ENCODE results near the gene KRT16. TPM values are rescaled to one million over a fixed set of nuclear protein-coding genes. Genes with fewer than 3 reads are reported as not detected.

KRT16 gene
- polyA plus RNA-seq, 1 donor (not counting 4 experiments of a cell fraction or from before 2014, with no cell fraction given), result 1,851 TPM

- Histone ChIP-seq H2AFZ (ENCODE audit: control insufficient read depth, low read length) (no peak overlapping the region), H3K27me3 (ENCODE audit: control insufficient read depth, extremely low read depth, insufficient read depth, low read length) (no peaks in the 10 kb centered on the region), H3K9me3 (ENCODE audit: control insufficient read depth, low read depth, low read length) (no peaks in the 10 kb centered on the region), H4K20me1 (ENCODE audit: control insufficient read depth, extremely low read depth, insufficient read depth, low read length) (no peaks in the 10 kb centered on the region), H3K9me1 (ENCODE audit: control insufficient read depth, extremely low read depth, insufficient read depth, low read length) (peaks cover 2% of the 10 kb centered on the region), H3K79me2 (ENCODE audit: control insufficient read depth, insufficient read depth, low read length) (no peaks in the 10 kb centered on the region), H3K4me2 (ENCODE audit: control insufficient read depth, extremely low read depth, insufficient read depth, low read depth, low read length) (no peak overlapping the region), H3K4me3 (ENCODE audit: control insufficient read depth in 2 of 3, extremely low read depth in 1 of 3, insufficient read depth in 2 of 3, low read depth in 1 of 3, low read length in 3 of 3) (no peak overlapping the region), H3K4me1 (ENCODE audit: control insufficient read depth, extremely low read depth, insufficient read depth, low read length) (peaks cover 89% of the 10 kb centered on the region), H3K9ac (ENCODE audit: control insufficient read depth, extremely low read depth, insufficient read depth, low read length) (peak overlapping the region; percentile 97), H3K36me3 (ENCODE audit: control insufficient read depth in 2 of 2, extremely low read depth in 1 of 2, insufficient read depth in 2 of 2, low read length in 2 of 2) (no peaks in the 10 kb centered on the region), H3K27ac (ENCODE audit: control insufficient read depth, insufficient read depth, low read length) (peak overlapping the region; percentile 100)
- peak; percentile 53 for FAIRE-seq
- TF ChIP-seq EZH2 (IDR thresholded peaks at IDR 0.05; ENCODE audit: low read length) (no peak), CTCF (optimal IDR thresholded peaks at IDR 0.05 in 1 of 3, IDR thresholded peaks at IDR 0.05 in 1 of 3, conservative IDR thresholded peaks at IDR 0.05 in 1 of 3; ENCODE audit: extremely low read depth in 1 of 3, insufficient read depth in 2 of 3, low read length in 3 of 3) (no peak)
- dilution Hi-C loops (cut with MboI; ENCODE audit: extremely low pct_ligation_motif_present, low sequenced_read_pairs), result no loop called here
- no peak for DNase-seq (ENCODE audit: low read depth, low spot score)
Measured at GRCh38 chr17:41659427-41660212, 47.1 kb upstream of the KRT16 start.

- dilution Hi-C loops (cut with MboI; ENCODE audit: extremely low pct_ligation_motif_present, low sequenced_read_pairs), result no loop called here
- H3K9me3 ChIP-seq (ENCODE audit: control insufficient read depth, low read depth, low read length), result no peaks in the 10 kb centered on the region
- peaks cover 2% of the 10 kb centered on the region for H3K9me1 ChIP-seq (ENCODE audit: control insufficient read depth, extremely low read depth, insufficient read depth, low read length)
- H3K27me3 ChIP-seq (ENCODE audit: control insufficient read depth, extremely low read depth, insufficient read depth, low read length), result no peaks in the 10 kb centered on the region
- peaks cover 88% of the 10 kb centered on the region for H3K4me1 ChIP-seq (ENCODE audit: control insufficient read depth, extremely low read depth, insufficient read depth, low read length)
- no peak for FAIRE-seq
- H3K4me3 ChIP-seq (ENCODE audit: control insufficient read depth in 2 of 3, extremely low read depth in 1 of 3, insufficient read depth in 2 of 3, low read depth in 1 of 3, low read length in 3 of 3), result no peak overlapping the region
- TF ChIP-seq EZH2 (IDR thresholded peaks at IDR 0.05; ENCODE audit: low read length), result no peak
- no peak for TF ChIP-seq CTCF (optimal IDR thresholded peaks at IDR 0.05 in 1 of 3, IDR thresholded peaks at IDR 0.05 in 1 of 3, conservative IDR thresholded peaks at IDR 0.05 in 1 of 3; ENCODE audit: extremely low read depth in 1 of 3, insufficient read depth in 2 of 3, low read length in 3 of 3)
- peak overlapping the region; percentile 100 for H3K27ac ChIP-seq (ENCODE audit: control insufficient read depth, insufficient read depth, low read length)
- no peaks in the 10 kb centered on the region for H4K20me1 ChIP-seq (ENCODE audit: control insufficient read depth, extremely low read depth, insufficient read depth, low read length)
- H3K4me2 ChIP-seq (ENCODE audit: control insufficient read depth, extremely low read depth, insufficient read depth, low read depth, low read length), result no peak overlapping the region
- DNase-seq (ENCODE audit: low read depth, low spot score), result no peak
- no peak overlapping the region for H2AFZ ChIP-seq (ENCODE audit: control insufficient read depth, low read length)
- H3K9ac ChIP-seq (ENCODE audit: control insufficient read depth, extremely low read depth, insufficient read depth, low read length), result peak overlapping the region; percentile 97
- H3K79me2 ChIP-seq (ENCODE audit: control insufficient read depth, insufficient read depth, low read length), result no peaks in the 10 kb centered on the region
- no peaks in the 10 kb centered on the region for H3K36me3 ChIP-seq (ENCODE audit: control insufficient read depth in 2 of 2, extremely low read depth in 1 of 2, insufficient read depth in 2 of 2, low read length in 2 of 2)
Measured at GRCh38 chr17:41658846-41659245, 46.3 kb upstream of the KRT16 start.
